H9 (cell line): Measurements from ENCODE around the gene TTLL13. TPM values are rescaled to one million over a fixed set of nuclear protein-coding genes. Genes with fewer than 3 reads are reported as not detected.

Source experiments
- DNase-seq: peaks from one replicate; pipeline ENCODE4 v3.0.0-alpha.2; 2017
- H2AFZ ChIP-seq: one replicate; pipeline ENCODE4 v1.6.1; 2013; ENCODE audit warnings: mild to moderate bottlenecking, low read length, control low read depth, moderate library complexity
- H2AK5ac ChIP-seq: 2 replicates; pipeline ENCODE4 v1.6.1; 2013; ENCODE audit warnings: low read length, control low read depth, mixed read lengths; ENCODE audit not compliant: insufficient read length
- H2BK120ac ChIP-seq: one replicate; pipeline ENCODE4 v1.6.1; 2013; ENCODE audit warnings: low read depth, mild to moderate bottlenecking, low read length, control low read depth, inconsistent platforms; ENCODE audit not compliant: poor library complexity, severe bottlenecking
- H2BK12ac ChIP-seq: 2 replicates; pipeline ENCODE4 v1.6.1; 2013; ENCODE audit warnings: low read length, control low read depth, mixed read lengths, low read depth; ENCODE audit not compliant: insufficient read length
- H2BK15ac ChIP-seq: 2 replicates; pipeline ENCODE4 v1.6.1; 2013; ENCODE audit warnings: low read depth, low read length, control low read depth
- H2BK20ac ChIP-seq: one replicate; pipeline ENCODE4 v1.6.1; 2013; ENCODE audit warnings: low read depth, mild to moderate bottlenecking, low read length, control low read depth, inconsistent platforms; ENCODE audit not compliant: poor library complexity, severe bottlenecking
- H2BK5ac ChIP-seq: 2 replicates; pipeline ENCODE4 v1.6.1; 2013; ENCODE audit warnings: low read length, control low read depth, mixed read lengths; ENCODE audit not compliant: insufficient read length
- H3K14ac ChIP-seq: 2 replicates; pipeline ENCODE4 v1.6.1; 2013; ENCODE audit warnings: low read length, control low read depth; ENCODE audit not compliant: insufficient read depth
- H3K18ac ChIP-seq: 2 replicates; pipeline ENCODE4 v1.6.1; 2013; ENCODE audit warnings: low read depth, mild to moderate bottlenecking, mixed read lengths, low read length, control low read depth; ENCODE audit not compliant: insufficient read length
- H3K23ac ChIP-seq: 2 replicates; pipeline ENCODE4 v1.6.1; 2013; ENCODE audit warnings: low read length, control low read depth, mixed read lengths, low read depth; ENCODE audit not compliant: insufficient read length
- H3K23me2 ChIP-seq: 2 replicates; pipeline ENCODE4 v1.6.1; 2013; ENCODE audit warnings: low read depth, mild to moderate bottlenecking, mixed read lengths, low read length, control low read depth; ENCODE audit not compliant: insufficient read length, poor library complexity, severe bottlenecking
- H3K27ac ChIP-seq: 2 replicates; pipeline ENCODE4 v1.5.1; 2013; ENCODE audit warnings: low read length, control low read depth, mixed read lengths, low read depth; ENCODE audit not compliant: insufficient read length
- H3K27me3 ChIP-seq: 2 replicates; pipeline ENCODE4 v1.6.1; 2013; ENCODE audit warnings: low read length, control low read depth, inconsistent platforms; ENCODE audit not compliant: insufficient read depth
- H3K4ac ChIP-seq: 2 replicates; pipeline ENCODE4 v1.6.1; 2013; ENCODE audit warnings: low read depth, mild to moderate bottlenecking, control low read depth, inconsistent platforms, low read length, moderate library complexity
- H3K4me1 ChIP-seq: 2 replicates; pipeline ENCODE4 v1.6.1; 2013; ENCODE audit warnings: low read length, control low read depth, inconsistent platforms; ENCODE audit not compliant: insufficient read depth
- H3K4me2 ChIP-seq: 2 replicates; pipeline ENCODE4 v1.6.1; 2013; ENCODE audit warnings: low read length, control low read depth, mixed read lengths; ENCODE audit not compliant: insufficient read length, insufficient read depth
- H3K56ac ChIP-seq: 2 replicates; pipeline ENCODE4 v1.6.1; 2013; ENCODE audit warnings: low read depth, mild to moderate bottlenecking, mixed read lengths, low read length, control low read depth; ENCODE audit not compliant: insufficient read length
- H3K79me1 ChIP-seq: 2 replicates; pipeline ENCODE4 v1.6.1; 2013; ENCODE audit warnings: low read depth, mild to moderate bottlenecking, moderate library complexity, low read length, control low read depth, inconsistent platforms; ENCODE audit not compliant: insufficient read depth, poor library complexity, severe bottlenecking
- H3K79me2 ChIP-seq: 2 replicates; pipeline ENCODE4 v1.6.1; 2013; ENCODE audit warnings: low read length, control low read depth, inconsistent platforms; ENCODE audit not compliant: insufficient read depth
- H3K9ac ChIP-seq: 2 replicates; pipeline ENCODE4 v1.6.1; 2013; ENCODE audit warnings: low read length, control low read depth, mixed read lengths; ENCODE audit not compliant: insufficient read length; ENCODE audit errors: extremely low read depth
- H3K9me3 ChIP-seq: one replicate; pipeline ENCODE4 v1.6.1; 2013; ENCODE audit warnings: low read depth, low read length, inconsistent platforms; ENCODE audit not compliant: control insufficient read depth
- H3T11ph ChIP-seq: one replicate; pipeline ENCODE4 v1.6.1; 2013; ENCODE audit warnings: mild to moderate bottlenecking, low read length, control low read depth, inconsistent platforms
- H4K20me1 ChIP-seq: one replicate; pipeline ENCODE4 v1.6.1; 2013; ENCODE audit not compliant: control insufficient read depth, insufficient read length, insufficient read depth
- H4K5ac ChIP-seq: 2 replicates; pipeline ENCODE4 v1.6.1; 2013; ENCODE audit warnings: low read depth, mild to moderate bottlenecking, mixed read lengths, low read length, control low read depth; ENCODE audit not compliant: insufficient read length
- H4K8ac ChIP-seq: replicated peaks from 2 replicates; pipeline ENCODE4 v1.6.1; 2013; ENCODE audit warnings: low read length, control low read depth, mixed read lengths, low read depth; ENCODE audit not compliant: insufficient read length
- H4K91ac ChIP-seq: 2 replicates; pipeline ENCODE4 v1.6.1; 2013; ENCODE audit warnings: low read depth, mild to moderate bottlenecking, moderate library complexity, mixed read lengths, low read length, control low read depth; ENCODE audit not compliant: insufficient read length
- H3K27ac Mint-ChIP-seq, 3 experiments: 2 replicates in 2 of 3; 3 replicates in 1 of 3; pipeline ENCODE4 v1.8.0; 2020 to 2021; ENCODE audit warnings: mixed read lengths in 3 of 3, mild to moderate bottlenecking in 1 of 3, moderate library complexity in 1 of 3
- H3K27me3 Mint-ChIP-seq: 2 replicates; pipeline ENCODE4 v1.8.0; 2021; ENCODE audit warnings: low read depth, mild to moderate bottlenecking, moderate library complexity, mixed read lengths
- H3K36me3 Mint-ChIP-seq, 3 experiments: 2 replicates in 2 of 3; 3 replicates in 1 of 3; pipeline ENCODE4 v1.8.0; 2020 to 2021; ENCODE audit warnings: low read depth in 3 of 3, mixed read lengths in 3 of 3; ENCODE audit not compliant: insufficient read depth in 1 of 3
- H3K4me1 Mint-ChIP-seq, 2 experiments: 2 replicates each; pipeline ENCODE4 v1.8.0; 2020; ENCODE audit warnings: mixed read lengths in 2 of 2
- H3K4me3 Mint-ChIP-seq, 2 experiments: 2 replicates in 1 of 2; 3 replicates in 1 of 2; pipeline ENCODE4 v1.8.0; 2020 to 2021; ENCODE audit warnings: mild to moderate bottlenecking in 2 of 2, mixed read lengths in 2 of 2, moderate library complexity in 1 of 2
- H3K9me3 Mint-ChIP-seq, 2 experiments: 2 replicates in 1 of 2; 3 replicates in 1 of 2; pipeline ENCODE4 v1.8.0; 2020; ENCODE audit warnings: mild to moderate bottlenecking in 2 of 2, mixed read lengths in 2 of 2, moderate library complexity in 1 of 2
- total RNA-seq: library from RNA; stranded (reverse); gene quantifications from 2 replicates; pipeline ENCODE4 v1.2.1, GENCODE V29; 2021
- TF ChIP-seq, protein P1 (sequence below): fragments of 200-600 bp; sonication (generic); conservative IDR thresholded peaks from 3 replicates; pipeline ENCODE4 v1.8.0; 2021; ENCODE audit warnings: antibody characterized with exemption, mild to moderate bottlenecking

Gene TTLL13
- total RNA-seq, 1 experiment from 2014 or later: not detected

DNA sequence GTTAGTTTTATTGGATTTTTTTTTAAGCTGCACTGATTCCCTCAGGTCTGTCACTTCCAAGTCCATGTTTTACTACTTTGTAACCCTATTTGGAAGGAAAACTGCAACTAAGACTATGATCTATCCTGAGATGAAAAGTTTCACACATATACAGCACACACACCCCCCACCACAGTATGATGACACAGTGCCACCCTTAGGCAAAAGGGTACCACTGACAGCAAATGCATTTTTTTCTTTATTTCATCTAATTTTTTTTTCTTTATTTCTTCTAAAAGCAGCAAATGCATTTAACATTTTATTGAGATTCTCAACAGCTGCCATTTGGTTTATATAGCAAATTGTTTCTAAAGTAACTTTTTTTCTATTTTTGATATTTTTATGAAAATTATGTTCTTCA, 37.3 kb downstream of the TTLL13 start:
- no peak overlapping the region for H2BK12ac ChIP-seq
- no peak overlapping the region for H3K27ac ChIP-seq
- H2BK120ac ChIP-seq: no peak overlapping the region
- H3K27ac Mint-ChIP-seq: no peak overlapping the region
- H3K79me1 ChIP-seq: no peaks in the 10 kb centered on the region
- H4K5ac ChIP-seq: no peak overlapping the region
- no peak overlapping the region for H3K4me3 Mint-ChIP-seq
- no peaks in the 10 kb centered on the region for H3K4me1 ChIP-seq
- no peaks in the 10 kb centered on the region for H3K9me3 ChIP-seq
- H2AK5ac ChIP-seq: no peak overlapping the region
- no peak overlapping the region for H2AFZ ChIP-seq
- TF ChIP-seq, protein P1, sequence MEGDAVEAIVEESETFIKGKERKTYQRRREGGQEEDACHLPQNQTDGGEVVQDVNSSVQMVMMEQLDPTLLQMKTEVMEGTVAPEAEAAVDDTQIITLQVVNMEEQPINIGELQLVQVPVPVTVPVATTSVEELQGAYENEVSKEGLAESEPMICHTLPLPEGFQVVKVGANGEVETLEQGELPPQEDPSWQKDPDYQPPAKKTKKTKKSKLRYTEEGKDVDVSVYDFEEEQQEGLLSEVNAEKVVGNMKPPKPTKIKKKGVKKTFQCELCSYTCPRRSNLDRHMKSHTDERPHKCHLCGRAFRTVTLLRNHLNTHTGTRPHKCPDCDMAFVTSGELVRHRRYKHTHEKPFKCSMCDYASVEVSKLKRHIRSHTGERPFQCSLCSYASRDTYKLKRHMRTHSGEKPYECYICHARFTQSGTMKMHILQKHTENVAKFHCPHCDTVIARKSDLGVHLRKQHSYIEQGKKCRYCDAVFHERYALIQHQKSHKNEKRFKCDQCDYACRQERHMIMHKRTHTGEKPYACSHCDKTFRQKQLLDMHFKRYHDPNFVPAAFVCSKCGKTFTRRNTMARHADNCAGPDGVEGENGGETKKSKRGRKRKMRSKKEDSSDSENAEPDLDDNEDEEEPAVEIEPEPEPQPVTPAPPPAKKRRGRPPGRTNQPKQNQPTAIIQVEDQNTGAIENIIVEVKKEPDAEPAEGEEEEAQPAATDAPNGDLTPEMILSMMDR: peak; percentile 57
- H2BK20ac ChIP-seq: no peak overlapping the region
- no peak overlapping the region for H3K56ac ChIP-seq
- no peak overlapping the region for H2BK15ac ChIP-seq
- no peaks in the 10 kb centered on the region for H3K36me3 Mint-ChIP-seq
- H3K27me3 ChIP-seq: no peaks in the 10 kb centered on the region
- no peak overlapping the region for H3K18ac ChIP-seq
- no peaks in the 10 kb centered on the region for H4K20me1 ChIP-seq
- no peak overlapping the region for H4K91ac ChIP-seq
- H3T11ph ChIP-seq: no peak overlapping the region
- H3K23ac ChIP-seq: no peak overlapping the region
- H3K27me3 Mint-ChIP-seq: no peaks in the 10 kb centered on the region
- H3K4me1 Mint-ChIP-seq: peaks cover 10 to 11% of the 10 kb centered on the region in 2 experiments
- no peak overlapping the region for H3K14ac ChIP-seq
- no peaks in the 10 kb centered on the region for H3K9me3 Mint-ChIP-seq
- no peak overlapping the region for H2BK5ac ChIP-seq
- H3K23me2 ChIP-seq: no peaks in the 10 kb centered on the region
- no peak overlapping the region for H3K4me2 ChIP-seq
- H3K79me2 ChIP-seq: no peaks in the 10 kb centered on the region
- no peak overlapping the region for H4K8ac ChIP-seq
- no peak overlapping the region for H3K9ac ChIP-seq
- no peak for DNase-seq
- no peak overlapping the region for H3K4ac ChIP-seq
